ENCODE results near the gene SCN9A.
"Not testable (repeated sequence)": the region's sequence is repeated elsewhere in the genome, so short reads cannot be mapped to it uniquely, and the experiment has no call there.

Gene SCN9A

GRCh38 chr2:166332106-166332505, 43.6 kb downstream of the SCN9A start:
- DNase-seq = no peak

GRCh38 chr2:166331468-166331867, 44.3 kb downstream of the SCN9A start:
- DNase-seq = no peak

- DNase-seq = no peak
Measured at GRCh38 chr2:166329465-166329864, 46.3 kb downstream of the SCN9A start.

- no peak for DNase-seq
Measured at GRCh38 chr2:166328147-166328546, 47.6 kb downstream of the SCN9A start.

GRCh38 chr2:166321076-166321475, 54.7 kb downstream of the SCN9A start:
- DNase-seq = no peak

- DNase-seq = no peak
Measured at GRCh38 chr2:166314022-166314759, 61.6 kb downstream of the SCN9A start.

GRCh38 chr2:166312863-166313262, 62.9 kb downstream of the SCN9A start:
- DNase-seq = not testable (repeated sequence)

- no peak for DNase-seq
Measured at GRCh38 chr2:166307326-166307725, 68.4 kb downstream of the SCN9A start.

GRCh38 chr2:166304656-166305055, 71.1 kb downstream of the SCN9A start:
- no peak for DNase-seq

GRCh38 chr2:166302036-166302435, 73.7 kb downstream of the SCN9A start:
- no peak for DNase-seq

- no peak for DNase-seq
Measured at GRCh38 chr2:166297951-166298350, 77.8 kb downstream of the SCN9A start.

GRCh38 chr2:166293984-166294383, 81.8 kb downstream of the SCN9A start:
- no peak for DNase-seq

- DNase-seq = no peak
Measured at GRCh38 chr2:166285215-166285614, 90.5 kb downstream of the SCN9A start.

GRCh38 chr2:166284359-166284758, 91.4 kb downstream of the SCN9A start:
- no peak for DNase-seq

- no peak for DNase-seq
Measured at GRCh38 chr2:166282154-166282553, 93.6 kb downstream of the SCN9A start.

GRCh38 chr2:166278856-166279255, 96.9 kb downstream of the SCN9A start:
- no peak for DNase-seq

GRCh38 chr2:166270376-166270775, 105.4 kb downstream of the SCN9A start:
- DNase-seq = no peak

- no peak for DNase-seq
Measured at GRCh38 chr2:166269322-166269721, 106.4 kb downstream of the SCN9A start.

GRCh38 chr2:166257859-166258258, 117.9 kb downstream of the SCN9A start:
- DNase-seq = no peak

- no peak for DNase-seq
Measured at GRCh38 chr2:166256896-166257295, 118.8 kb downstream of the SCN9A start.

- DNase-seq = no peak
Measured at GRCh38 chr2:166249318-166249717, 126.4 kb downstream of the SCN9A start.

- no peak for DNase-seq
Measured at GRCh38 chr2:166246901-166247300, 128.8 kb downstream of the SCN9A start.

- DNase-seq = no peak
Measured at GRCh38 chr2:166242309-166242708, 133.4 kb downstream of the SCN9A start.

GRCh38 chr2:166240387-166241313, 135.1 kb downstream of the SCN9A start:
- DNase-seq = no peak
